Stimulated activated CD4-positive, alpha-beta T cell treated with anti-CD3 and anti-CD28 coated beads, TNF-alpha, amount 100 ng/mL, for 48 hours (primary cell): ENCODE measurements around the gene NUAK2.
A peak's percentile ranks its signal among the peaks of the same experiment; 100 is the strongest.
"Not testable (repeated sequence)": the region's sequence is repeated elsewhere in the genome, so short reads cannot be mapped to it uniquely, and the experiment has no call there.

Source experiments
- DNase-seq, 3 donors: peaks; one replicate each; pipeline ENCODE4 v3.0.0-alpha.2; 2020; ENCODE audit warnings: low read depth in 3 of 3

The NUAK2 gene

DNA sequence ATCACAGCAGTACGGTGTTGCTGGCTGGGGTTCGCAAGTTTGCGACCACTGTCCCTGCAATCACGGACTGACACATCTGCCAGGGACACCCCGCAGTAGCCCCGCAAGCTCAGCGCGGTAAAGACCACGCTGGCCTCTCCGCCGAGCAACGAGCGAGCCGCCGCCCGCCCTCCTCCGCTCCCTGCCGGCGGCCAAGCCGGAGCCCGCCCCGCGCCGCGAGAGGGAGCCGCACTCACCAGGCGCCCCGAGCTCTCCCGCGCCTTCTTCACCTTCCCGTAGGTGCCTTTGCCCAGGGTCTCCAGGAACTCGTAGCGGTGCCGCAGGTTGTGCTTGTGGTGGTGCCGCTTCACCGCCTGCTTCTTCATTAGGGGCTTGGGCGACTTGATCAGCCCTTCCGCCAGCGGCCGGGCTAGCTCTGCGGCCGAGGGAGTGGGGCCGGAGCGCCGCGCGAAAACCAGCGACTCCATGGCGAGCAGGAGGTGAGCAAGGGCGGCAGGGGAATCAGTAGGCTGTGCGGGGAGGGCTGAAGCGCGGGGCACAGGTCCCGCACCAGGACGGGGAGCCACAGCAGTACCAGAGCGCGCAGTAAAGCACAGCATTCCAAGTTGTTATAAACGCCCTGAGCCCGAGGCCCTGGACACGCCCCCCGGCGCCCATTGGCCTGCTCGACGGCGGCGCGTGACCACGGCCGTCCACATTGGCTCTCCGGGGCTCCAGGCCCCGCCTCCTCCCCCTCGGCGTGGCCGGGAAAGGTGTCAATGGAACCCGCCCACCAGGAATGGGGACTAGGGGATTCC, at the start of gene NUAK2:
NUAK2 (minus strand) TSS at position 584 of the 797 bp plus-strand sequence; CDS start at position 467, 117 bp downstream.
- peak; percentile 62 to 84 (median 66) for DNase-seq

DNA sequence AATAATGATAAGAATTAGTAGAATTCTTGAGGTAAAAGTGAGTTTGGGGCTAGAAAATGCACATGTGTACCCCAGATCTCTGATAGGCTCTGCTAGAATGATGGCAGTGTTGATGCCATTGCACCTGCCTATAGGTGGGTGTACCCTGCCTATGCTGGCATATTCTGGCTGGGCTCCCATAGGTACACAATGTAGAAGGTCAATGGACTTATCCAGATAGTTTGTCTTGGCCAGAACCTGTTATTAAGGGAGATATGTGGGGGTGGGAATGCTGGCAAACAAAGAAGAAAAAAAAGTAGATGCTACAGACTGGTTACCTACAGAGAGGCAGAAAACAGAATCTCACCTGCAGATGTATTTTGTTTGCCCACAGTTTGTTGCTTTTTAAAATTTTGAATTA, 49.2 kb upstream of the NUAK2 start:
- DNase-seq = no peak

DNA sequence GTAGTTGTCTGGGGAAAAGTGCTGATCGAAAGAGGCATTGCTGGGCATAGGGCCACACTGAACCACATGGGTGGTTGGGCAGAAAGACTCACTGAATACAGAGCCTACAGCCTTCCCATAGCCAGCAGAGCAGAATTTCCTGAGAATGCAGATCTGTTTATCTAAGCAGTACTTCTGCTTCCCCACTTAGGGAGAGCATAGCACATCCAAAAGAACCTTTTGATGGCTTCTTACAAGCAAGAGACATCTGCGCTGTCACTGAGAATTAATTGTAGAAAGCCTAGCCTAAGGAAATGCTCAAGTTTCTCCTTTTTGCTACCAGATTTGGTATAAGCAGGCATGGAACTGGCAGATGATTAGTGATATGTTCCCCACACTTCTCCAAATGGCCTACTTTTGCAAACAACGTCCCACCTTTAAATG, 48.2 kb upstream of the NUAK2 start:
- no peak for DNase-seq

GRCh38 chr1:205368478-205368877, 46.9 kb upstream of the NUAK2 start:
- DNase-seq = no peak

DNA sequence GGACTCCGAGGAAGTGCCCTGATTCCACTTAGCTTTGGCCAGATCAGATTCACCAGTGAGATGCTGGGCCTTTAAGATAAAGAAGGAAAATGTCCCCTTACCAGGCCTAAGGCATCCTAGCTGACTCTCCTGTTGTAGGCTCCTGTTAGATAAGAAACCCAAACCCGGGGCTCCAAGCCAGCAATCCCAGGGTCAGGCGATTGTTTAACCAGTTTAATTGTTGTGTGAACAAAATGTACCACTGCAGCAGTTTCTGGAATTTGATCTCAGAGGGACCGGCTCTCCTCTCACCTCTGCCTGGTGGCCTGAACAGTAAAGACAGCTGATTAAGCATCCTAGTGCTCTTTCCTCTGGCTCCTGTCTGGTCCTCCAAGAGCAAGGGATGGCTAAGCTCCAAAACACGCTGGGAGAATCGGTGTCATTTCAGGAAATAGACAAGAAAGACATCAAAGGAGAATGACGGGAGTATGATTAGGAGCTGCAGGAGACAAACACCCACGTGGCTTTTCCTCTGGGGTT, 44.5 kb upstream of the NUAK2 start:
- DNase-seq = no peak

DNA sequence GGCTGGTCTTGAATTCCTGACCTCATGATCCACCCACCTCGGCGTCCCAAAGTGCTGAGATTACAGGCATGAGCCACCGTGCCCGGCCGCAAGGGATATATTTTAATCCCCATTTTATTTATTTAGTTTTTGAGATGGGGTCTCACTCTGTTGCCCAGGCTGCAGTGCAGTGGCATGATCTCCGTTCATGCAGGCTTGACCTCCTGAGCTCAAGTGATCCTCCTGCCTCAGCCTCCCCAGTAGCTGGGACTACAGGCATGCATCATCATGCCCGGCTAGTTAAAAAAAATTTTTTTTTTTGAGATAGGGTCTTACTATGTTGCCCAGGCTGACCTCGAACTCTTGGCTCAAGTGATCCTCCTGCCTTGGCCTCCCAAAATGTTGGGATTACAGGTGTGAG, 43.5 kb upstream of the NUAK2 start:
- DNase-seq = not testable (repeated sequence)

DNA sequence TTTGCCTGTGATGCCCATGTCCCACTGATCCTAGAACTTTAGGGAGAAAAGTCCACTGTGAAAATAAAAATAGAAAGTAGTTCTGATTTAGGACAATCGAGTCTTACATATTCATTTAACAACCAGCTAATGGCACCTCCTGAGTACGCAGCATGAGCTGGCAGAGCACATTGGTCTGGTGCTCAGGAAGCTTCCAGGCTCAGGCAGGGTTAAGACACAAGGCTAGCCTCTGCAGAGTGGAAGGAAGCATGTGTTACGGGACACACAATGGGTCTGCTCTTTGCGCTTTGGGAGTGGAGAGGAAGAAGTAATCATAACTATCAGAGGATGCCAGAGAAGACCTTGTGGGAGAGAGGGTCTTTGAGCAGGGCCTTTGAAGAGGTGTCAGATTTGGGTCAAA, 39.3 kb upstream of the NUAK2 start:
- DNase-seq = no peak

- no peak for DNase-seq
Measured at GRCh38 chr1:205359771-205360565, 38.4 kb upstream of the NUAK2 start.

DNA sequence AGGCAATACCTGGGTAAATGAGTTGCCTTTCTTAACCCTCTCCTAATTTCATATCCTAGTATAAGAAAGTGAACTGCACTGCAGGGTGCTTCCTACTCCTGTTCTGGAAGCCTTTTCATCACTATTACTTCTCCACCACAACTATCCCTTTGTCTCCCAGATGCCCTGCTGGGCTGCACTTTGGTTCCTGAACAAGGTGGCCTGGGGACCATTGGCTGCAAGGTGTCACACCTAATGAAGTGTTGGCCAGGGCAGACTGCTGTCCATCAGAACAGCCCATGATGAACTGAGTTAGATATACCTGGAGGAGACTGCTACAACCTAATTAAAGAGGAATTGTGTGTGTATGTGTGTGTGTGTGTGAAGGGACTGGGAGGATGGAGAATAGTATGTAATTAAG, 37.0 kb upstream of the NUAK2 start:
- DNase-seq = no peak

DNA sequence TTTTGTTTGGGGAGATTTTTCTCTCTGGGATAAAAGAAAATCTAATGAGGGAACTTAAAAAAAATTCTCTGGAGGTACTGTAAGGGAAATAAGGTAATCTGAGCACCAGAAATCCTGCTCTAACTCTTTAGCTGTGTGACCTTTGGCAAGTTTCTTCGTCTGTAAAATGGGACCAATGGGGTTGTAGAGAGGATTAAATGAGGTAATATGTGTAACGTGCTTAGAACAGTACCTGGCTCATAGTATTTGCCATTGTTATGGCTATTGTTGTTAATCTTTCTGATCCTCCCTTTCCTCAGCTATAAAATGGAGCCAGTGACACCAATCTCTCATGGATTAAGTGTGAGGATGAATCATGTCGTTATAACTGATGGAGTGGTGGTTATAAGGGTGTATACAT, 36.0 kb upstream of the NUAK2 start:
- no peak for DNase-seq

GRCh38 chr1:205356440-205357139, 35.0 kb upstream of the NUAK2 start, which contains the start of gene KLHDC8A:
Gene KLHDC8A, minus strand, starts transcription at chr1:205356922. Its CDS starts 13,318 bp downstream, at chr1:205343604.
- DNase-seq = no peak

DNA sequence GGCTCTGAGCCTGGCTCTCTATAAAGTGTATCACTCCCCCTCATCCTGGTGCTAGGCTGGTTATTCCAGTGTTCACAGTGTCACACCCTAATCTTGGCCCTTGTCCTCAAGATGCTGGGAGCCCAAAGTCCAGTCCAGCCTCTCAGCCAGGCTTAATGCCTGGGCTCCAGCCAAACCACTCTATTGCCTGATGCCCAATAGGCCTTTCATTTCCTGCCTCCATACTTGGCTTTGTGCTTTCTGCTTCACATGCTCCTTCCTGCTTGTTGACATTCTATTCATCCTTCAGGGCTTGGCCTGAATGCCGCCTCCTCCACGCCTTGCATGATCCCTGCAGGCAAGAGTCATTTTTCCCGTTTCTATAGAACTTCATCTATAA, 33.5 kb upstream of the NUAK2 start:
- no peak for DNase-seq

DNA sequence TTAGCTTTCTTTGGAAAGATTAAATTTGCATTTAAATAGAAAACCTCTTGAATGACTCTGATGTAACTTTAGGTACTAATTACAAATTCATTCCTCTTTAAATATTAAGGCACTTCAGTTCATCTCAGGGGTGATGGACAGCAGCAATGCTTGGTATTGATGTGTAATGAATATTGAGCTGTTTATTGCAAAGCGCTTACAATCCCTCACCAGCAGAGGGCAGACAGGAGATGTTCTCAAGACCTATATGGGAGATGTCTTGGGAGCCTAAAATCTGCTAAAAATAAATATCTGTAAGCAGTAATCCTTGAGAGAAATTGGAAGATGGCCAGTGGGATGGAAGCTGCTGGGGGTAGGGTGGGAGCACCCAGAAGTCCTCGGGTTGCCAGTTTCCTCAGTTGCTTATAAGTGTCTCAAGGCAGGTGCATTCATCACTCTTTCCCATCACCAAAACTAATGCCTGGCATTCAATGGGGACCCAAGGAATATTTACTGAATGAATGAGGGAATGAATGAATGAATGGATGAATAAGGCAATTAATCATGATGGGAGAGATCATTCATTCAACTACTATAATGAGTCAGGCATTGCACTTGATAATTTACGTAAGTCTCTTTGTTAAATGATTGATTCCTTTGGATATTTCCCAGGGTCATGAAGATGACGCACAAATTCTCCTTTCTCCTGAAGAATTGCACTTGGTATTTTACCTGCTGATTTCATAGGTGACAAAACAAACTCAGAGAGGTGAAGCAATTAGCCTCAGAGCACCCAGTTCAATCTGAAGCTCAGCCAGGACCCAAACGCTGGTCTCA, 32.9 kb upstream of the NUAK2 start:
- peak in 2 of 3 donors; percentile 35 to 57 for DNase-seq

DNA sequence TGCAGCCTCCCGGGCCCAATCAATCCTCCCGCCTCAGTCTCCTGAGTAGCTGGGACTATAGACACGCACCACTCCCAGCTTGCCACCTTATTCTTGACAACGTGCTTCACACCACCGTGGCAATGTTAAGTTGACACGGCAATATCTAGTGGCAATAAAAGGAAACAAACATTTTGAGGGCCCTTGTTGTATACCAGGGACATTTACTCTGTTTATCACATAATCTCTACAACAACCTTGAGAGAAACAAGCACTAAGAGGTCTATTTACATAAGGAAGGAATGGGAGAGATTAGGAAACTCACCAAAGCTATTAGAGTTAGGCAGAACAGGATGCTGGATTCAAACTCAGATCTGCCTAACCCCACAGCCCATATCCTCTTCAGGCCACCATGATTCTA, 32.1 kb upstream of the NUAK2 start:
- DNase-seq = no peak

DNA sequence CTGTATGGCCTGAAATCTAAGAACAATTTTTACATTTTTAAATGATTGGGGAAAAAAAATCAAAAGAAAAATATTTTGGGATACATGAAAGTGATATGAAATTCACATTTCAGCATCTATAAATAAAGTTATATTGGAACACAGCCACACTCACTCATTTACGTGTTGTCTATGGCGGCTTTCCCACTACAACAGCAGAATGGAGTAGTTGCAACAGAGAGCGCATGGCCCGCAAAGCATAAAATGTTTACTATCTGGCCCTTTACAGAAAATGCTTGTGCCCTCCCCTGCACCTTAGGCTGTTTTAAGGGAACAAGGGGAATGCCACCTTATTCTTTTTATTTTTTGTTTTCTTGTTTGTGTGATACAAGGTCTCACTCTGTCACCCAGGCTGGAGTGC, 31.6 kb upstream of the NUAK2 start:
- no peak for DNase-seq

DNA sequence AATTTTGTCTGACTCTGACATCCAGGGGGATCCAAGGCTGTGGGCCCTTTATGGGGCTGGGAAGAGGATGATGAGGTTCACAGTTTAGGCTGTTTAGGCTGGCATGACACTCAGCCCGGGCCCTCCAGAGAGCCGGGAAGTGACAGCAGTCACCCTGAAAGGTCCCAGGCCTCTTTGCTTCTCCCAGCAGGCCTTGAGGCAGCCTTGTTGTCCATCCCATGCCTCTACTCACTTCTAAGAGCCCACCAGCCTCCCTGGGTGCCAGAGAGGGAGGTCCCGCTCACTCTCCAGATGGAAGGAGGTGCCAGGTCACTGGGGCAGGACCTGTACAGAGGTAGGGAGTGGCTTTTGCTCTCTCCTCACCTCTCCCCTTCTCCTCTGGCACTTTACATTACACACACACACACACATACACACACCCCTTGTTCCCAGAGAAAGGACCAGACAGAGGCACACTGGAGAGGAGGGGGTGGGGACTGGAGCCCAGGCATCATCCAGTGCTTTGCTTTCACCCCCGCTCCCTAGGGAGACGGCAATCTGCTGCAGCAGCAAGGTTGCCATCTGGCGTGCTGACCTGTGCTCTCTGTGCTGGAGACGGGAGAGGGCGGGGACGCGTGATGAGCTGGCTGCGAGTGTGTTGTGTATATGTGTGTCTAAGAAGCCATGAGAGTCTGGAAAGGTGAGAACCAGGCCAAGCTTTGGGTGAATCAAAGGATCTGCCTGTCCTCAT, 30.6 kb upstream of the NUAK2 start:
- no peak for DNase-seq

GRCh38 chr1:205350691-205351141, 29.2 kb upstream of the NUAK2 start:
- DNase-seq = no peak

DNA sequence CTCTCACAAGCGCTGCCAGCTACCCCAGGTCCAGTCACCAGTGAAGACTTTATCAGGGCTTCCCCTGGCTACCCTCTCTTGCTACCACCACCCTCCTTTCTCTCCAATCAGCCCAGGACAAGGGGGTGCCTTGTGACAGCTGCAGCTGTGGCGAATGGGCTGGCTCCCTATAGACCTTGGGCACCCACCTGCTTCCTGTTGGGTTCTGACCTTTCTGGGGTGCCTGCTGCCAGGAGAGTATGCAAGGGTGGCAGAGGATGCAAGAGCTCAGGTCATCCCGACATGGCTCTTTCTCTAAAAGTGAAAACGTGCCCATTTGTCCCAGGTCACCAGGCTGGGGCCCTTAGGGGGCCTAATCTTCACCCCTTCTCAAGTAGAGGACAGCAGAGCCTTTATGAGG, 28.6 kb upstream of the NUAK2 start:
- no peak for DNase-seq

DNA sequence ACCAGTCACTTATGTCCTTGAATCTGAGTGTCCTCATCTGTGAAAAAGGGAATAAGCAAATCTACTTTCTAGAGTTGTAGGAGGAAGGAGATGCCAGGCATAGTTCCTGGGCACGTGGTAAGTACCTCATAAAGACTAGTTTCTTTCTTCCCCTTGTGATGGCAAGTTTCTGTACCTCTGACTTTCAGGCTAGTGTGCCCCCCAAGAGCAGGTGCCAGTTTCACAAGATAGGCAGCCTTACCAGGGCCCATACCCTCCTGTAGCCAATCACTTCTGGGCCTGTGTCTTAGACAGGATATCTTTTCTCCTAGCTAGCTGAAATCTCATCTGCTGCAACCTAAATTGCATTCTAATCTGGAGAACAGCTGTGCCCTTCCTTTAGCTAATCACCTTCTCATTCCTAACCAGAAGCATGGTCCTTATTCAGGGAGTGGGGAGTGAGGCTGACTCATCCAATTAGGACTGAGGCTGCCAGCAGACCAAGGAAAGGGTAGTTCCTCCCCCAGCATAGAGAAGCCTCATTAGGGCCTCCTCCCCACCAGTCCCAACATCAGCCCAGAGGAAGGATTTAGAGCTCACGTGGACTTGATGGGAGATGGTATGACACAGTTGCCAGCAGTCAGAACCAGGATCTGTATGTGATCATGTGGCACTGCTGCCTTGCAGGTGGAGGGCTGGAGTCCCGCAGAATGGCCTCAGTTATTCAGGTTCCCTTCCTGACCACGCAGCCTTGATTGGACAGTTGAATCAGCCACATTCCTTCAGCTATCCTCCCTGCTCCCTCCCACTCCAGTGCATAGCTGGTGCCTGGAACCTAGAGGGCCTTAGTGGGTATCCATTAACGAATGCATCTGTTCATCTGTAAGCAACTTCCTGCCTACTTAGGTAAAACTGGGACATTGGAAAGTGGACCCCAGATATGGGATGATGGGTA, 27.3 kb upstream of the NUAK2 start:
- no peak for DNase-seq
